Osteoblast (primary cell): Measurements from ENCODE around the gene CNTNAP5. TPM values are rescaled to one million over a fixed set of nuclear protein-coding genes. Genes with fewer than 3 reads are reported as not detected.

Source experiments
- DNase-seq: peaks from one replicate; pipeline ENCODE4 v3.0.0; 2011; ENCODE audit warnings: low spot score, mixed read lengths; ENCODE audit not compliant: insufficient read length; ENCODE audit errors: missing footprints
- H2AFZ ChIP-seq: 2 replicates; pipeline ENCODE4 v1.6.0; 2011; ENCODE audit warnings: mild to moderate bottlenecking, low read length
- H3K27ac ChIP-seq: 2 replicates; pipeline ENCODE4 v1.5.1; 2011; ENCODE audit warnings: mild to moderate bottlenecking, low read depth, low read length, moderate library complexity
- H3K27me3 ChIP-seq: 2 replicates; pipeline ENCODE4 v1.6.0; 2012; ENCODE audit warnings: mild to moderate bottlenecking, control low read depth, inconsistent platforms, low read length, moderate library complexity; ENCODE audit not compliant: insufficient read depth
- H3K36me3 ChIP-seq: 2 replicates; pipeline ENCODE4 v1.5.1; 2011; ENCODE audit warnings: mild to moderate bottlenecking, low read length, control low read depth, moderate library complexity; ENCODE audit not compliant: insufficient read depth
- H3K4me1 ChIP-seq: 2 replicates; pipeline ENCODE4 v1.5.1; 2011; ENCODE audit warnings: mild to moderate bottlenecking, low read length, control low read depth, moderate library complexity; ENCODE audit not compliant: insufficient read depth
- H3K4me2 ChIP-seq: 2 replicates; pipeline ENCODE4 v1.6.0; 2011; ENCODE audit warnings: mild to moderate bottlenecking, low read length; ENCODE audit not compliant: insufficient read depth
- H3K4me3 ChIP-seq: fragments of 200-600 bp; sonication (generic); 3 replicates; pipeline ENCODE4 v1.5.1; 2012; ENCODE audit warnings: mild to moderate bottlenecking, low read length, inconsistent platforms; ENCODE audit not compliant: insufficient read depth
- H3K79me2 ChIP-seq: 2 replicates; pipeline ENCODE4 v1.6.0; 2012; ENCODE audit warnings: mild to moderate bottlenecking, low read length, control low read depth, inconsistent platforms; ENCODE audit not compliant: insufficient read depth
- H3K9me3 ChIP-seq: 2 replicates; pipeline ENCODE4 v1.5.1; 2011; ENCODE audit warnings: low read depth, low read length, control low read depth
- H4K20me1 ChIP-seq: 2 replicates; pipeline ENCODE4 v1.6.0; 2012; ENCODE audit warnings: mild to moderate bottlenecking, low read length, control low read depth; ENCODE audit not compliant: insufficient read depth
- CTCF ChIP-seq: IDR thresholded peaks from 2 replicates; pipeline ENCODE4 v1.5.1; 2011; ENCODE audit warnings: mild to moderate bottlenecking, low read depth, low read length, moderate library complexity; ENCODE audit errors: extremely low read depth
- total RNA-seq: library from RNA; depleted of rRNA; stranded (reverse); fragments of >200 nt; gene quantifications from 2 replicates; pipeline ENCODE4 v1.2.3, GENCODE V29; 2012

The CNTNAP5 gene
- total RNA-seq, 1 donor = not detected

GRCh38 chr2:124081154-124081716, 56.1 kb downstream of the CNTNAP5 start:
- no peak overlapping the region for H3K4me2 ChIP-seq
- no peaks in the 10 kb centered on the region for H3K4me1 ChIP-seq
- H3K79me2 ChIP-seq = no peaks in the 10 kb centered on the region
- H3K9me3 ChIP-seq = peaks cover 3% of the 10 kb centered on the region
- H3K27ac ChIP-seq = no peak overlapping the region
- DNase-seq = no peak
- no peak overlapping the region for H3K4me3 ChIP-seq
- TF ChIP-seq CTCF = no peak
- no peaks in the 10 kb centered on the region for H3K36me3 ChIP-seq
- H3K27me3 ChIP-seq = no peaks in the 10 kb centered on the region
- H2AFZ ChIP-seq = no peak overlapping the region
- no peaks in the 10 kb centered on the region for H4K20me1 ChIP-seq

GRCh38 chr2:124088616-124089015, 63.5 kb downstream of the CNTNAP5 start:
- H3K4me3 ChIP-seq = no peak overlapping the region
- H4K20me1 ChIP-seq = no peaks in the 10 kb centered on the region
- H3K4me1 ChIP-seq = no peaks in the 10 kb centered on the region
- no peak overlapping the region for H2AFZ ChIP-seq
- peaks cover 3% of the 10 kb centered on the region for H3K9me3 ChIP-seq
- no peaks in the 10 kb centered on the region for H3K36me3 ChIP-seq
- H3K4me2 ChIP-seq = no peak overlapping the region
- no peak for DNase-seq
- no peaks in the 10 kb centered on the region for H3K79me2 ChIP-seq
- no peaks in the 10 kb centered on the region for H3K27me3 ChIP-seq
- no peak overlapping the region for H3K27ac ChIP-seq
- TF ChIP-seq CTCF = no peak

- no peak overlapping the region for H2AFZ ChIP-seq
- no peaks in the 10 kb centered on the region for H3K36me3 ChIP-seq
- peak; percentile 17 for DNase-seq
- peaks cover 2% of the 10 kb centered on the region for H3K9me3 ChIP-seq
- H3K27ac ChIP-seq = no peak overlapping the region
- H3K4me3 ChIP-seq = no peak overlapping the region
- no peaks in the 10 kb centered on the region for H3K4me1 ChIP-seq
- H3K27me3 ChIP-seq = no peaks in the 10 kb centered on the region
- H4K20me1 ChIP-seq = no peaks in the 10 kb centered on the region
- no peaks in the 10 kb centered on the region for H3K79me2 ChIP-seq
- H3K4me2 ChIP-seq = no peak overlapping the region
- no peak for TF ChIP-seq CTCF
Observed at GRCh38 chr2:124091721-124092120, 66.6 kb downstream of the CNTNAP5 start.

GRCh38 chr2:124092651-124093050, 67.6 kb downstream of the CNTNAP5 start:
- Histone ChIP-seq H3K4me1 (no peaks in the 10 kb centered on the region), H3K4me3 (no peak overlapping the region), H3K79me2 (no peaks in the 10 kb centered on the region), H3K9me3 (peaks cover 2% of the 10 kb centered on the region), H3K4me2 (no peak overlapping the region), H3K36me3 (no peaks in the 10 kb centered on the region), H3K27me3 (no peaks in the 10 kb centered on the region), H4K20me1 (no peaks in the 10 kb centered on the region), H3K27ac (no peak overlapping the region), H2AFZ (no peak overlapping the region)
- TF ChIP-seq CTCF = no peak
- DNase-seq = no peak
